ENCODE results near the gene IPPK.

Gene IPPK

DNA sequence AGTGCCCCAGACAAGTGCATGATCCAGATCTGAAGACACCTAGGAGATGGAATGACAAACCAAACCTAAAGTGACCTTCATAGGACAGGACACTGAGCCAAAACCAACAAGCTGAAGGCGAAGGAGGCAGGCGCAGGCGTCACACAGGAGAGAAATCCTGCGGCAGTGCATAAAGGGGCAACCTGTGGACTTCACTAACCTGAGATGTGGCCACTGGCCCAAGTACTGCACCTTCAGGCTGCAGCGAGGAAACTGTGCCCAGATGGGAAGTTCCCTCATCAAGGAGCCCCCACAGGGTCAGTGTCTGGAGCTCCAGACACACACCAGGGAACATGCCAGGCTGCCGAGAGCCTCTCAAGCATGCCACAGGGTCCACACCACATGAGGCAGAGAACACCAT lies 3.7 kb downstream of the IPPK start:
- H3K9me3 ChIP-seq (replicated peaks; ENCODE audit: insufficient read depth, low read length): no peaks in the 10 kb centered on the region
- H3K36me3 ChIP-seq (replicated peaks; ENCODE audit: insufficient read depth, low read length): no peaks in the 10 kb centered on the region; the same call in 1 of the 2 replicates
- peaks cover 7% of the 10 kb centered on the region for H3K4me1 ChIP-seq (ENCODE audit: low read length)
- H3K9ac ChIP-seq (ENCODE audit: low read length): no peak overlapping the region
- DNase-seq: no peak
- H3K9me2 ChIP-seq (replicated peaks; ENCODE audit: insufficient read depth, low read length): no peaks in the 10 kb centered on the region
- H2AFZ ChIP-seq (ENCODE audit: low read length): no peak overlapping the region
- H3K4me3 ChIP-seq (ENCODE audit: low read length): no peak overlapping the region
- no peaks in the 10 kb centered on the region for H3K27me3 ChIP-seq (replicated peaks; ENCODE audit: insufficient read depth, low read length)
- H3F3A ChIP-seq (ENCODE audit: insufficient read depth, low read length): peaks cover 9% of the 10 kb centered on the region
- H3K79me2 ChIP-seq (ENCODE audit: low read length): peaks cover 94% of the 10 kb centered on the region
- H4K20me1 ChIP-seq (ENCODE audit: insufficient read depth, low read length): no peaks in the 10 kb centered on the region; the same call in 1 of the 2 replicates
- TF ChIP-seq EZH2phosphoT487 (IDR thresholded peaks at IDR 0.05; ENCODE audit: low read length): no peak
- TF ChIP-seq EZH2 (optimal IDR thresholded peaks at IDR 0.05; ENCODE audit: low read depth, low read length): no peak
- TF ChIP-seq, protein P1, sequence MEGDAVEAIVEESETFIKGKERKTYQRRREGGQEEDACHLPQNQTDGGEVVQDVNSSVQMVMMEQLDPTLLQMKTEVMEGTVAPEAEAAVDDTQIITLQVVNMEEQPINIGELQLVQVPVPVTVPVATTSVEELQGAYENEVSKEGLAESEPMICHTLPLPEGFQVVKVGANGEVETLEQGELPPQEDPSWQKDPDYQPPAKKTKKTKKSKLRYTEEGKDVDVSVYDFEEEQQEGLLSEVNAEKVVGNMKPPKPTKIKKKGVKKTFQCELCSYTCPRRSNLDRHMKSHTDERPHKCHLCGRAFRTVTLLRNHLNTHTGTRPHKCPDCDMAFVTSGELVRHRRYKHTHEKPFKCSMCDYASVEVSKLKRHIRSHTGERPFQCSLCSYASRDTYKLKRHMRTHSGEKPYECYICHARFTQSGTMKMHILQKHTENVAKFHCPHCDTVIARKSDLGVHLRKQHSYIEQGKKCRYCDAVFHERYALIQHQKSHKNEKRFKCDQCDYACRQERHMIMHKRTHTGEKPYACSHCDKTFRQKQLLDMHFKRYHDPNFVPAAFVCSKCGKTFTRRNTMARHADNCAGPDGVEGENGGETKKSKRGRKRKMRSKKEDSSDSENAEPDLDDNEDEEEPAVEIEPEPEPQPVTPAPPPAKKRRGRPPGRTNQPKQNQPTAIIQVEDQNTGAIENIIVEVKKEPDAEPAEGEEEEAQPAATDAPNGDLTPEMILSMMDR (IDR thresholded peaks at IDR 0.05; ENCODE audit: low read length): no peak
- no peak overlapping the region for H3K27ac ChIP-seq (ENCODE audit: low read length)
- H3K4me2 ChIP-seq (ENCODE audit: low read depth, low read length): no peak overlapping the region

DNA sequence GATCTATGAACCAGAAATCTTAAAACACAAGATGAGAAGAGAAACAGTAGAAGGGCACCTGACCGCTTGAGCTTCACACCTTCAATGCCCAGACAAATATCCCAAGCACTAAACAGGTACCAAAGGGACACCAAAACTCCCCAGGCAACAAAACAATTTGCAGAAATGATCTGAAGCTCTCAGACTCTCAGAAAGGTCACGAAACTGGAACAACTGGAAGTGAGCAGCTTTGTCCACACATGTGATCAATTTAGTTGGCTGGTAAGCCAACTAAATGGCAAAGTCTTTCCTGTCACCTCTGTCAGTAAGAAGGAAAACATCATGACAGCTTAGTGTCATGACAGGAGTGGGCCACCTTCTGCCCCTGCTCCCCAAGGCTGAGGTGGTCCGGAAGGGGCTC lies 4.1 kb downstream of the IPPK start:
- no peak overlapping the region for H2AFZ ChIP-seq (ENCODE audit: low read length)
- H3K9ac ChIP-seq (ENCODE audit: low read length): no peak overlapping the region
- H3K9me2 ChIP-seq (replicated peaks; ENCODE audit: insufficient read depth, low read length): no peaks in the 10 kb centered on the region
- H3K79me2 ChIP-seq (ENCODE audit: low read length): peaks cover 95% of the 10 kb centered on the region
- H3K27me3 ChIP-seq (replicated peaks; ENCODE audit: insufficient read depth, low read length): no peaks in the 10 kb centered on the region
- H3K36me3 ChIP-seq (replicated peaks; ENCODE audit: insufficient read depth, low read length): no peaks in the 10 kb centered on the region; the same call in 1 of the 2 replicates
- no peaks in the 10 kb centered on the region; the same call in 1 of the 2 replicates for H4K20me1 ChIP-seq (ENCODE audit: insufficient read depth, low read length)
- H3K4me1 ChIP-seq (ENCODE audit: low read length): peaks cover 7% of the 10 kb centered on the region
- DNase-seq: no peak
- H3F3A ChIP-seq (ENCODE audit: insufficient read depth, low read length): peaks cover 9% of the 10 kb centered on the region
- H3K4me2 ChIP-seq (ENCODE audit: low read depth, low read length): no peak overlapping the region
- TF ChIP-seq EZH2phosphoT487 (IDR thresholded peaks at IDR 0.05; ENCODE audit: low read length) (no peak), EZH2 (optimal IDR thresholded peaks at IDR 0.05; ENCODE audit: low read depth, low read length) (no peak)
- TF ChIP-seq, protein P1 (IDR thresholded peaks at IDR 0.05; ENCODE audit: low read length): no peak
- H3K9me3 ChIP-seq (replicated peaks; ENCODE audit: insufficient read depth, low read length): no peaks in the 10 kb centered on the region
- H3K27ac ChIP-seq (ENCODE audit: low read length): no peak overlapping the region
- no peak overlapping the region for H3K4me3 ChIP-seq (ENCODE audit: low read length)

DNA sequence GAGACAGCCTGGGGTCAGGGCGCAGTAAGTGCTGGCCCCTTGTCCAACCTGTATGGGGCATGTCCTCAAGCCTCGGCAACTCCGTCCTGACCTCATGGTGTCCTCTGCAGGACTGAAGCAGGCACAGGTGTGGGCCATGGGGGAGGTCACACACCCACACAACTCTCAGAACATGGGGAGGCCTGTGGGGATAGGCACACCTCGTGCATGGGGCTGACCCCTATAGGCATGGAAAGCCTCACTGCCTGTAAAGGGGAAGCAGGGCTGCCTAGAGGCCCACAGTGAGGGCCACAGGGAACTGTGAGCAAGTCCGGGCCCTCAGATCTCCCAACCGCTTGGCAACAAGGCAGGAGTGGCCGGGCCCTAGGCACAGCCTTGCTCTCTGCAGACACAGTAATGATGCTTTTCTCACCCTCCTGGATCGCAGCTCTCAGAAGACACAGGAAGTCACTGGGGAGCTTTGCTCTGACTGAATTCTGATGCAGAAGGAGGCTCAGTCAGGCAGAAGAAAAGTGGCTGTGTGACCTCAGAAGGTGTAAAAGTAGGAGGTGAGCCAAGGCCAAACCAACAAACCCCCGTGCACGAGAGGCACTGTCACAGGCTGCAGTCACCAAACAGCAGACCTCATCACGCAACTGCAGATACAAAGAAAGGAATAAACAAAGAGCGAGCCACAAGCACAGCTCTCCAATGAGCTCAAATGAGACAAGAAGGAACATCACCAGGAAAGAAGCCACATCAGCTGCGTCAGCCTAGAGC lies 5.4 kb downstream of the IPPK start:
- no peak overlapping the region for H2AFZ ChIP-seq (ENCODE audit: low read length)
- H3K9me2 ChIP-seq (replicated peaks; ENCODE audit: insufficient read depth, low read length): no peaks in the 10 kb centered on the region
- no peak overlapping the region for H3K4me2 ChIP-seq (ENCODE audit: low read depth, low read length)
- peaks cover 7% of the 10 kb centered on the region for H3F3A ChIP-seq (ENCODE audit: insufficient read depth, low read length)
- no peaks in the 10 kb centered on the region for H3K27me3 ChIP-seq (replicated peaks; ENCODE audit: insufficient read depth, low read length)
- no peak overlapping the region for H3K4me3 ChIP-seq (ENCODE audit: low read length)
- no peak for DNase-seq
- no peak overlapping the region for H3K9ac ChIP-seq (ENCODE audit: low read length)
- TF ChIP-seq EZH2 (optimal IDR thresholded peaks at IDR 0.05; ENCODE audit: low read depth, low read length) (no peak), EZH2phosphoT487 (IDR thresholded peaks at IDR 0.05; ENCODE audit: low read length) (no peak)
- TF ChIP-seq, protein P1 (IDR thresholded peaks at IDR 0.05; ENCODE audit: low read length): no peak
- no peaks in the 10 kb centered on the region for H3K9me3 ChIP-seq (replicated peaks; ENCODE audit: insufficient read depth, low read length)
- H3K4me1 ChIP-seq (ENCODE audit: low read length): peaks cover 7% of the 10 kb centered on the region
- no peaks in the 10 kb centered on the region; the same call in 1 of the 2 replicates for H4K20me1 ChIP-seq (ENCODE audit: insufficient read depth, low read length)
- no peak overlapping the region for H3K27ac ChIP-seq (ENCODE audit: low read length)
- no peaks in the 10 kb centered on the region; the same call in 1 of the 2 replicates for H3K36me3 ChIP-seq (replicated peaks; ENCODE audit: insufficient read depth, low read length)
- H3K79me2 ChIP-seq (ENCODE audit: low read length): peaks cover 100% of the 10 kb centered on the region
